ENCODE results near the gene DCUN1D3.
A peak's percentile ranks its signal among the peaks of the same experiment; 100 is the strongest.

The DCUN1D3 gene

DNA sequence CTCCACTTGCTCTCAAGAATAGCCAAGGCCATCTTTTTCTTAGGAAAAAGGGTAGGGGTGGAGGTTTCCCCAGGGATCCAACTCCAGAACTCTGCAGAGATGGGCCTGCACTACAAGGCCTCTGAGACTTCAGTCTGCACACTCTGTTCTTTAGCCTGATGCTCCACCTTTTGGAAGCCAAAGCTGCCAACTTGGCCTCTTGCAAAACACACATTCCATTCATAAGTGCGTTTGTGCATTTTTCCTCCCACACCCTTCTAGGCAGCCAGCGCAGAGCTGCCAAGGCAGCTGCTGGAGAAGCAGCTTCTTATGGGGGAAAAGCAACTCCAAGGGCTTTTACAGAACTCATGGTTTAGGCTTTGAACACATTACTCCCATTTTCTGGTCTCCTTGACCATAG lies 48.6 kb downstream of the DCUN1D3 start:
- Histone ChIP-seq H3K36me3 (ENCODE audit: insufficient read depth, low read length) (peaks cover 2% of the 10 kb centered on the region; the same call in 1 of the 2 replicates), H3K79me2 (ENCODE audit: insufficient read depth, low read length) (no peaks in the 10 kb centered on the region), H3K4me1 (ENCODE audit: insufficient read depth, low read length, severe bottlenecking) (no peaks in the 10 kb centered on the region), H3F3A (ENCODE audit: insufficient read depth, low read length) (no peaks in the 10 kb centered on the region), H2AFZ (ENCODE audit: low read length) (no peak overlapping the region), H3K9me2 (ENCODE audit: low read depth, low read length) (no peaks in the 10 kb centered on the region), H4K20me1 (ENCODE audit: insufficient read depth, low read length) (no peaks in the 10 kb centered on the region), H3K9me3 (ENCODE audit: low read length) (no peaks in the 10 kb centered on the region), H3K4me2 (ENCODE audit: low read length) (no peak overlapping the region), H3K27ac (ENCODE audit: low read depth, low read length, poor library complexity, severe bottlenecking) (no peak overlapping the region), H3K27me3 (ENCODE audit: insufficient read depth, low read length) (no peaks in the 10 kb centered on the region), H3K4me3 (ENCODE audit: low read depth, low read length, poor library complexity, severe bottlenecking) (no peak overlapping the region), H3K9ac (ENCODE audit: low read length) (no peak overlapping the region)
- TF ChIP-seq, protein P1, sequence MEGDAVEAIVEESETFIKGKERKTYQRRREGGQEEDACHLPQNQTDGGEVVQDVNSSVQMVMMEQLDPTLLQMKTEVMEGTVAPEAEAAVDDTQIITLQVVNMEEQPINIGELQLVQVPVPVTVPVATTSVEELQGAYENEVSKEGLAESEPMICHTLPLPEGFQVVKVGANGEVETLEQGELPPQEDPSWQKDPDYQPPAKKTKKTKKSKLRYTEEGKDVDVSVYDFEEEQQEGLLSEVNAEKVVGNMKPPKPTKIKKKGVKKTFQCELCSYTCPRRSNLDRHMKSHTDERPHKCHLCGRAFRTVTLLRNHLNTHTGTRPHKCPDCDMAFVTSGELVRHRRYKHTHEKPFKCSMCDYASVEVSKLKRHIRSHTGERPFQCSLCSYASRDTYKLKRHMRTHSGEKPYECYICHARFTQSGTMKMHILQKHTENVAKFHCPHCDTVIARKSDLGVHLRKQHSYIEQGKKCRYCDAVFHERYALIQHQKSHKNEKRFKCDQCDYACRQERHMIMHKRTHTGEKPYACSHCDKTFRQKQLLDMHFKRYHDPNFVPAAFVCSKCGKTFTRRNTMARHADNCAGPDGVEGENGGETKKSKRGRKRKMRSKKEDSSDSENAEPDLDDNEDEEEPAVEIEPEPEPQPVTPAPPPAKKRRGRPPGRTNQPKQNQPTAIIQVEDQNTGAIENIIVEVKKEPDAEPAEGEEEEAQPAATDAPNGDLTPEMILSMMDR (IDR thresholded peaks at IDR 0.05; ENCODE audit: low read length): no peak
- no peak for TF ChIP-seq EZH2 (IDR thresholded peaks at IDR 0.05; ENCODE audit: borderline replicate concordance, low read length)

DNA sequence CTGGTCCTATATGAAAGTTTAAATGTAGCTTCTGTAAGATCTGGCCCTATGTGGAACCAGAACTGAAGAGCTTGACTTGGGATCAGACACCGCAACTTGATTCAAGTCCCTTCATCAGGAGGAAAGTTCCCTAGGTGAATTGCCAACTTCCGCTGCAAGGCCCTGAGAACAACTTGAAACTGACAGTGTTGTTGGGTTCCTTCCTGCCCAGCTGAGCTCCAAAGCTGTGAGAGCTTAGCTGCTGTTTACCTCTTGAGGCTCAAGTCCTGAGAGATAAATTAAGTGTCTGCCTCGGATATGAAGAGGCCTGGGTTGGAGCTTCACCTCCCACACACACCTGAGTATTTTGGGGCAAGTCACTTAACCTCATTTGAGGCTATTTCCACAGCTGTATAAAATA lies 49.2 kb downstream of the DCUN1D3 start:
- Histone ChIP-seq H3F3A (ENCODE audit: insufficient read depth, low read length) (no peaks in the 10 kb centered on the region), H3K36me3 (ENCODE audit: insufficient read depth, low read length) (peaks cover 8% of the 10 kb centered on the region; the same call in 1 of the 2 replicates), H3K4me1 (ENCODE audit: insufficient read depth, low read length, severe bottlenecking) (no peaks in the 10 kb centered on the region), H3K9me3 (ENCODE audit: low read length) (no peaks in the 10 kb centered on the region), H3K79me2 (ENCODE audit: insufficient read depth, low read length) (no peaks in the 10 kb centered on the region), H3K9me2 (ENCODE audit: low read depth, low read length) (no peaks in the 10 kb centered on the region), H3K27me3 (ENCODE audit: insufficient read depth, low read length) (no peaks in the 10 kb centered on the region), H3K9ac (ENCODE audit: low read length) (no peak overlapping the region), H4K20me1 (ENCODE audit: insufficient read depth, low read length) (no peaks in the 10 kb centered on the region), H3K27ac (ENCODE audit: low read depth, low read length, poor library complexity, severe bottlenecking) (no peak overlapping the region), H3K4me2 (ENCODE audit: low read length) (no peak overlapping the region), H3K4me3 (ENCODE audit: low read depth, low read length, poor library complexity, severe bottlenecking) (no peak overlapping the region), H2AFZ (ENCODE audit: low read length) (no peak overlapping the region)
- TF ChIP-seq EZH2 (IDR thresholded peaks at IDR 0.05; ENCODE audit: borderline replicate concordance, low read length): no peak
- TF ChIP-seq, protein P1 (IDR thresholded peaks at IDR 0.05; ENCODE audit: low read length): no peak

DNA sequence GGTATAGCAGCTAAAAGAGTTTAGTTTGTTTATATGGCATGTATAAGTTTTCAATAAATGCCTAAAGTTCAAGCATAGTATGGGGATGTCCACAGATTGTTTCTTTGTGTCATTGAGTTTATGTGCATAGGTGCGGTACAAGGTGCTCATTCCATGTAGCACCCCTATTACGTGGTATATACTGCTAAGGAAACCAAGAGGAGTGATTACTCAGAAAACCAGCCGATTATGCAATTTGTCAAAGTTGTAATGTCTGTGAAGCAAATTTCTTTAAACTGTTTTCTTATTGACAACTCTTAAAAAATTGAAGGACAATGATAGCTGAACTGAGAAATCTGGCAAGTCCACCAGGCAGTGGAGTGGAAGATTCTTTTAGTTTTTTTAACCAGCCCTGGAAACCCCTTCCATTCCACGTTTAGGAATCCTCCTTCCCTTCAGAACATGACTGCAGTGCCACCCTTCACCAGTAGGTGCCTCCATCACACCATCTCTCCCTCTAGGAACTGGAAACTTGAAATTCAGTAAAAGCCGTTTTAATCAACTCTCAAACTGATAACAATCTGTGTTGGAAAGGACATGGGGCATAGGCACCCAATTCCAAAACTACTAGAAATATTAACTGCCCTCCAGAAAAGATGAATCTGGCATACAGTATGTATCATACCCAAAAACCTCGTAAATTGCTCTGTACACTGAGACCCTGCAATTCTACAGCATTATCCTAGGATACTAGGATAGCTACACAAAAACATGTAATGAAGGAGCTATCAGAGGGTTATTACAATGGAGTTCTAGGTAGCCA lies 50.4 kb downstream of the DCUN1D3 start:
- Histone ChIP-seq H3K79me2 (ENCODE audit: insufficient read depth, low read length) (no peaks in the 10 kb centered on the region), H3K4me2 (ENCODE audit: low read length) (no peak overlapping the region), H3F3A (ENCODE audit: insufficient read depth, low read length) (no peaks in the 10 kb centered on the region), H4K20me1 (ENCODE audit: insufficient read depth, low read length) (no peaks in the 10 kb centered on the region), H3K9me3 (ENCODE audit: low read length) (no peaks in the 10 kb centered on the region), H3K9me2 (ENCODE audit: low read depth, low read length) (no peaks in the 10 kb centered on the region), H3K4me1 (ENCODE audit: insufficient read depth, low read length, severe bottlenecking) (no peaks in the 10 kb centered on the region), H3K27me3 (ENCODE audit: insufficient read depth, low read length) (no peaks in the 10 kb centered on the region), H2AFZ (ENCODE audit: low read length) (no peak overlapping the region), H3K27ac (ENCODE audit: low read depth, low read length, poor library complexity, severe bottlenecking) (no peak overlapping the region), H3K4me3 (ENCODE audit: low read depth, low read length, poor library complexity, severe bottlenecking) (no peak overlapping the region), H3K36me3 (ENCODE audit: insufficient read depth, low read length) (peaks cover 19% of the 10 kb centered on the region; the same call in 1 of the 2 replicates), H3K9ac (ENCODE audit: low read length) (no peak overlapping the region)
- TF ChIP-seq, protein P1 (IDR thresholded peaks at IDR 0.05; ENCODE audit: low read length): peak; percentile 98
- TF ChIP-seq EZH2 (IDR thresholded peaks at IDR 0.05; ENCODE audit: borderline replicate concordance, low read length): no peak
